ENCODE results near the gene FMNL1. TPM values are rescaled to one million over a fixed set of nuclear protein-coding genes. Genes with fewer than 3 reads are reported as not detected.

FMNL1 gene
- total and polyA plus RNA-seq, 2 donors from 2014 or later: 2.3 to 32.9 TPM

- Histone ChIP-seq H3K4me3 (ENCODE audit: low read length in 3 of 3) (no peak overlapping the region), H3K27ac (ENCODE audit: low read depth in 2 of 2, low read length in 2 of 2) (no peak overlapping the region), H3K27me3 (ENCODE audit: control insufficient read depth, insufficient read depth, low read length) (no peaks in the 10 kb centered on the region), H3K9me3 (ENCODE audit: control insufficient read depth in 2 of 3, insufficient read depth in 1 of 3, low read length in 3 of 3) (no peaks in the 10 kb centered on the region), H3K9ac (ENCODE audit: low read length in 3 of 3) (no peak overlapping the region), H3K36me3 (ENCODE audit: control insufficient read depth in 2 of 3, insufficient read depth in 3 of 3, low read length in 3 of 3) (no peaks in the 10 kb centered on the region), H3K4me1 (ENCODE audit: control insufficient read depth in 2 of 3, insufficient read depth in 2 of 3, low read depth in 1 of 3, low read length in 3 of 3) (peaks cover 5 to 9% (median 8%) of the 10 kb centered on the region in 3 donors)
- DNase-seq (peak in 4 of 5 donors; percentile 50 to 68 (median 59)), FAIRE-seq (no peak)
- intact Hi-C loops (cut with DNase I): loop anchor here (10.0 kb wide), 1 partner anchor 56 kb away; the partner anchor contains the start of genes ACBD4 and PLCD3
- TF ChIP-seq CTCF (IDR thresholded peaks at IDR 0.05; ENCODE audit: borderline replicate concordance, extremely low read depth, insufficient read depth): no peak
Measured at GRCh38 chr17:45190503-45191255, 31.0 kb upstream of the FMNL1 start.

GRCh38 chr17:45195424-45195823, 26.3 kb upstream of the FMNL1 start:
- intact Hi-C loops (cut with DNase I): loop anchor here (10.0 kb wide), 1 partner anchor 61 kb away; the partner anchor contains the start of genes ACBD4 and PLCD3

GRCh38 chr17:45197108-45197507, 24.6 kb upstream of the FMNL1 start:
- Histone ChIP-seq H3K4me1 (ENCODE audit: control insufficient read depth in 2 of 3, insufficient read depth in 2 of 3, low read depth in 1 of 3, low read length in 3 of 3) (no peaks in the 10 kb centered on the region), H3K36me3 (ENCODE audit: control insufficient read depth in 2 of 3, insufficient read depth in 3 of 3, low read length in 3 of 3) (no peaks in the 10 kb centered on the region), H3K4me3 (ENCODE audit: low read length in 3 of 3) (no peak overlapping the region), H3K27ac (ENCODE audit: low read depth in 2 of 2, low read length in 2 of 2) (no peak overlapping the region), H3K9me3 (ENCODE audit: control insufficient read depth in 2 of 3, insufficient read depth in 1 of 3, low read length in 3 of 3) (no peaks in the 10 kb centered on the region), H3K9ac (ENCODE audit: low read length in 3 of 3) (no peak overlapping the region), H3K27me3 (ENCODE audit: control insufficient read depth, insufficient read depth, low read length) (no peaks in the 10 kb centered on the region)
- no peak for TF ChIP-seq CTCF (IDR thresholded peaks at IDR 0.05; ENCODE audit: borderline replicate concordance, extremely low read depth, insufficient read depth)
- intact Hi-C loops (cut with DNase I): loop anchor here (10.0 kb wide), 1 partner anchor 62 kb away; the partner anchor contains the start of genes ACBD4 and PLCD3
- no peak for DNase-seq
- no peak for FAIRE-seq

More at GRCh38 chr17:45195424-45195823, 26.3 kb upstream of the FMNL1 start:
- H3K9ac ChIP-seq (ENCODE audit: low read length in 3 of 3): no peak overlapping the region
- no peak overlapping the region for H3K4me3 ChIP-seq (ENCODE audit: low read length in 3 of 3)
- H3K27me3 ChIP-seq (ENCODE audit: control insufficient read depth, insufficient read depth, low read length): no peaks in the 10 kb centered on the region
- H3K27ac ChIP-seq (ENCODE audit: low read depth in 2 of 2, low read length in 2 of 2): no peak overlapping the region
- no peak for TF ChIP-seq CTCF (IDR thresholded peaks at IDR 0.05; ENCODE audit: borderline replicate concordance, extremely low read depth, insufficient read depth)
- peaks cover 5 to 8% (median 5%) of the 10 kb centered on the region in 3 donors for H3K4me1 ChIP-seq (ENCODE audit: control insufficient read depth in 2 of 3, insufficient read depth in 2 of 3, low read depth in 1 of 3, low read length in 3 of 3)
- no peaks in the 10 kb centered on the region for H3K9me3 ChIP-seq (ENCODE audit: control insufficient read depth in 2 of 3, insufficient read depth in 1 of 3, low read length in 3 of 3)
- no peak for DNase-seq
- FAIRE-seq: no peak
- no peaks in the 10 kb centered on the region for H3K36me3 ChIP-seq (ENCODE audit: control insufficient read depth in 2 of 3, insufficient read depth in 3 of 3, low read length in 3 of 3)

All from kidney (tissue), 14 donors.